GM19397 (cell line): ENCODE data around the gene CD99L2.

Experiments
- ATAC-seq: cut with Tn5 transposase; IDR thresholded peaks from one replicate; pipeline ENCODE4 v1.9.1; 2021; ENCODE audit warnings: mild to moderate bottlenecking, moderate library complexity; ENCODE audit not compliant: unreplicated experiment

CD99L2 gene, protein sequence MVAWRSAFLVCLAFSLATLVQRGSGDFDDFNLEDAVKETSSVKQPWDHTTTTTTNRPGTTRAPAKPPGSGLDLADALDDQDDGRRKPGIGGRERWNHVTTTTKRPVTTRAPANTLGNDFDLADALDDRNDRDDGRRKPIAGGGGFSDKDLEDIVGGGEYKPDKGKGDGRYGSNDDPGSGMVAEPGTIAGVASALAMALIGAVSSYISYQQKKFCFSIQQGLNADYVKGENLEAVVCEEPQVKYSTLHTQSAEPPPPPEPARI

GRCh38 chrX:150898343-150899190 is at the start of gene CD99L2:
TSS of gene CD99L2 (minus strand) at chrX:150898668. CDS start at chrX:150898588, 80 bp downstream.
- ATAC-seq: peak; percentile 93

GRCh38 chrX:150944233-150944632 is 45.8 kb upstream of the CD99L2 start:
- ATAC-seq: no peak

GRCh38 chrX:150942942-150943594 is 44.6 kb upstream of the CD99L2 start:
- ATAC-seq: no peak

DNA sequence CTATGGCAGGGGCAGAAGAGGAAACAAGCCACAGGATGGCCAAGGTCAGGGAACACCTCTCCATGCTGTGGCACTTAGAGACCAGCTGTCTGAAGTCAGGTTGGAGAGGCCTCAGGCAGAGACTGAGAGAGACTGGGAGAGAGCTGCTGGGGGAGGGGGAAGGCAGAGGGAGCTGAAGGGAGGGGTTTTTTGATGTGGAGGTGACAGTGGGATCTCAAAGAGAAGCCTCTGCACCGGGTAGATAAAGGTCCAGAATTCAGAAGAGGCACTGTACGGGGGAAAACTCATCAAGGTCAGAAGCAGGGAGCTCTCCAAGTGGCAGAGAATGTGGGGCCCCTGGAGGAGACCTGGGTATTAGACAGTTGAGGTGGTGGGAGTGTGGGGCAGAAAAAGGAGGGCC is 43.1 kb upstream of the CD99L2 start:
- no peak for ATAC-seq

DNA sequence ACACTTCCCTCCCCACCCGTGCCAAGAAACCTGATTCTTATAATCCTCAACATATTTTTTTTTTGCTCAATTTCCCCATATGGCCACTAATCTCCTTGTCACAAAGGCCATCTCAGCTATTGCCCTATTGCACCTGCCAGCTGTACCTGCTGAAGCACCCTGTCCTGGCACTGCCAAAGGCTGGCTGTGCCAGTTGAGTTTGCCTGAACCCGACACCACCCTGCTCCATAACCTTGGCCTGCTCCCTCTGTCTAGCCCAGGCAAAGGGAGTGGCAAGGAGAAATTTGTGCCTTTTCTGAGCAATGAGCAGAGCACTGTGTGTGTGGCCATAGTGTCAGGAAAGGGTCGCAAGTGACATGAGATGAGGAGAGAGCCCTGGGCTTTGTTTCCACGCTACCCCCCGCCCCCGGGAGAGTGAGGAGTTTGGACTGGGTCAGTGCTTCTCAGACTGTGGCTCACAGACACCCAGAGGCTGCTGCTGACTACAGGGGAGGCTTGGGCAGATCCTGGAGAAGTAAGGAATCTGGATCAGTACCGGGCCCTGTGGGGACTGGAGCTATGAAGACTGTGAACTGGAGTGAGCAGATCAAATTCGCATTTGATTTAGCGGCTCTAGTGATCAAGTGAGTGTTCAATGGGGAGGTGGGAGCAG is 42.5 kb upstream of the CD99L2 start:
- no peak for ATAC-seq

GRCh38 chrX:150936556-150936955 is 38.1 kb upstream of the CD99L2 start:
- ATAC-seq: no peak

DNA sequence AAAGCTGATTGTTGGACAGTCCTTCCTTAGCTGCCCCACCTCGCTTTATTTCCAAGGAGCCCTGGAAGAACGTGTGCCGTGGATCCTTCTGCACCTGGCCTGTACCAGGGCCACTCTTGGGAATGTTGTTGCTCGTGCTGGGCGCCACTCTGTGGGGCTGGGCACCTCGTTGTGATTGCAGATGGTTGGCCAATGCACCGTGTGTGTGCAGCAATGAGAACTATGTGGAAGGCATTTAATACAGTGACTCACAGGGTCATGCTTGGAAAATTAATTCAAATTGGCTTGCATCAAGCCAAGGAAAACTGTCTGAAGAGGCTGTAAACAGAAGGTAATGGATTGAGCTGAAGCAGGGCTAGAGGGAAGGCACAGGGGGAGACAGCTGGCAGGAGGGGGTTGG is 37.0 kb upstream of the CD99L2 start:
- no peak for ATAC-seq

GRCh38 chrX:150934453-150934852 is 36.0 kb upstream of the CD99L2 start:
- no peak for ATAC-seq

DNA sequence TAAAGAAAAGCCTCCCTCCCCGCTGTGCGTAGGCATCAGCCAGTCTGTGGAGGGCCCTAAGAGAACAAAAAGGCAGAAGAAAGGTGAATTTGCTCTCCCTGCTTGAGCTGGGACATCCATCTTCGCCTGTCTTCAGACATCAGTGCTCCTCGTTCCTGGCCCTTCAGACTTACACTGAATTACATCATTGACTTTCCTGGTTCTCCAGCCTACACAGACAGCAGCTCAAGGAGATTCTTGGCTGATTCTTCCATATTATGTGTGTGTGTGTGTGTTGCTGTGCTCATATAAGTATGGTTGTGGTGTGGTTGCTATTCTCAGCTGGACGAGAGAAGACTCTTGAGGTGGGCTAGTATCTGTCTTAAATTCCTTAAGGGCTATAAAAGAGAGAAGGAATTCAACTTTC is 35.5 kb upstream of the CD99L2 start:
- ATAC-seq: no peak

- ATAC-seq: no peak
Measured at GRCh38 chrX:150929058-150929457, 30.6 kb upstream of the CD99L2 start.

- ATAC-seq: no peak
Measured at GRCh38 chrX:150926791-150927190, 28.3 kb upstream of the CD99L2 start.

DNA sequence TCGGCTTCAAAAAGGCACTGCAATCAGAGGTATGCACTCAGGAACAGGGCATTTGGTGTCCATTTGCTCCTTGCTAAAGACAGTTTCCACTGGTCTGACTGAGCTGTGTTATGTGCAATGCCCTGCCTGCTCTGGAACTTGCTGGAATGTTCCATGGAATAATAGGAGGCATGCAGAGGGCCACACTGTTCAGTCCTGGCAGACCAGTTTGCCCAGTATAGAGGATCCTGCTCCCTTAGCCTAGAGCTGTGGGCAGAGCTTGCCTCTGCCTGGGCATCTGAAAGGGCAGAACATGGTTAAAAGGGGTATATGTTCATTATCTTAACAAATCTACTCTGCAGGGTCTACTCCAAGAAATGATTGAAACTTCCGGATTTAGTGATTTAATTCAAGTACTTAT is 27.8 kb upstream of the CD99L2 start:
- no peak for ATAC-seq

DNA sequence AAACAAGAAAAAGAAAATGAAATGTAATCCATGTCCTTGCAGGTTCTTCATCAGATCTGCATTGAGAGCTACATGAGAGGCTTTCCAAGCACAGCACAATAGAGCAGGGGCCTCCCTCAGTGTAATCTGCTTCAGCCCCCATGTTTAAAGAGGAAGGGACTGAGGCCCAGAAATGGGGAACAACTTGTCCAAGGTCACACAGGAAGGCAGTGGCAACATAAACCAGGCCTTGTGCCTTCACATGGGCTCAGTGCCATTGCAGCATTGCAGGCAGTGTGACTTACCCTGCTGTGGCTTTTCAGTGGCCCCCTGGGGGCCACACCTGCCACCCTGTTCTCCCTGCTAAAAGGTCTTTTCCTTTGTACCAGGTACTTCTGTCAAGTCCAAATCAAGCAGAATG is 20.9 kb upstream of the CD99L2 start:
- no peak for ATAC-seq

GRCh38 chrX:150913511-150913910 is 15.0 kb upstream of the CD99L2 start:
- no peak for ATAC-seq

DNA sequence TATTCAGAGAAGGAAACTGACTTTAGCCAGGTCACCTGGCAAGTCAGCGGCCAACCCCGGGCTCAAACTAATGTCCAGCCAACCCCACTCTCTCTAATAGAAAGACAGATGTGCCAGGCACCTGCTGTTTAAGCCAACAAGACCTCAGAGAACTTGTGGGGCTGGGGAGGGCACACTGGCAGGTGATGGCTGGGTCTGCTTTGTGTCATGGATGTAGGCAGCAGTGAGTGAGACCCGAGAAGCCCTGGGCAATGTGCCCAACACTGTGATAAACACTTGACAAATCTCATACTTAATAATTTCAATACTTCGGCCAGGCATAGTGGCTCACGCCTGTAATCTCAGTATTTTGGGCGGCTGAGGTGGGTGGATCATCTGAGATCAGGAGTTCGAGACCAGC is 9.0 kb upstream of the CD99L2 start:
- no peak for ATAC-seq

GRCh38 chrX:150906694-150907093 is 8.2 kb upstream of the CD99L2 start:
- ATAC-seq: no peak

- no peak for ATAC-seq
Measured at GRCh38 chrX:150905293-150905692, 6.8 kb upstream of the CD99L2 start.

- no peak for ATAC-seq
Measured at GRCh38 chrX:150903110-150903508, 4.6 kb upstream of the CD99L2 start.

GRCh38 chrX:150902434-150903109 is 4.1 kb upstream of the CD99L2 start:
- no peak for ATAC-seq

DNA sequence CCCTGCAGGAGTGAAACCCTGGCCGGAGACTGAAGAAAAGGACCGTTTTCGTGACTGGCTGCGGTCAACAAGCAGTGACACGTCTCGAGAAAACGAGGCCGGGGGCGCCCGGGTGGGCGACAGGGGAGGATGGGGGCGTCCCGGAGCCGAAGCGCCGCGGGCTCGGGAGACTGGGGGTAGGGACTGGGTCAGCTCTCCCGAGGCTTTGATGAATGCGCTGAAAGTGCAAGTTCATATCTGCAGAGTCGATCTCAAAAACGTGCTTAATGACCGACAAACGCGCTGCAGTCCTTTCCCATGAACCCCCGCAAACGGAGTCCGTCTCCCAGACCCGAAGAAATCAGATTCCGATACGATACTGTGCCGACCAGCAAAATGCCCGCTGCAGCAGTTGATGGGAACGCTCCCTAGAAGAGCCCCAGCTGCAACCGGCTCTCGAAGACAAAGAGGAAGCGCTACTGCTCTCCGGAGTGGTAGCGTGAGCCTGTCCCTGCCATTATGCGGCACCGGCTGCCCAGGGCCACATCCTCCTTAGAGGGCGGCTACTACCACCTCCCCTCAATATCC is 806 bp upstream of the CD99L2 start:
- peak; percentile 39 for ATAC-seq
